Stimulated activated CD4-positive, alpha-beta T cell treated with anti-CD3 and anti-CD28 coated beads, Interleukin-12 subunit alpha, Interleukin-12 subunit beta, amount 100 ng/mL, for 24 hours (primary cell): Measurements from ENCODE around the gene RAB11FIP3.
A peak's percentile ranks its signal among the peaks of the same experiment; 100 is the strongest.

Experiments
- DNase-seq, 2 experiments: peaks; one replicate each; pipeline ENCODE4 v3.0.0-alpha.2; 2020; ENCODE audit warnings: low read depth in 2 of 2

The RAB11FIP3 gene

GRCh38 chr16:515939-516226 is 90.4 kb downstream of the RAB11FIP3 start:
- DNase-seq: no peak

- no peak for DNase-seq
These were observed 90.9 kb downstream of the RAB11FIP3 start for GRCh38 chr16:516301-516700.

GRCh38 chr16:518858-519257 is 93.4 kb downstream of the RAB11FIP3 start:
- no peak for DNase-seq

GRCh38 chr16:519425-519824 is 94.0 kb downstream of the RAB11FIP3 start:
- no peak for DNase-seq

- no peak for DNase-seq
These were observed 94.6 kb downstream of the RAB11FIP3 start for GRCh38 chr16:519841-520687.

GRCh38 chr16:520847-521246 is 95.4 kb downstream of the RAB11FIP3 start:
- DNase-seq: no peak

- no peak for DNase-seq
These were observed 96.1 kb downstream of the RAB11FIP3 start for GRCh38 chr16:521381-522210.

- DNase-seq: no peak
These were observed 97.1 kb downstream of the RAB11FIP3 start for GRCh38 chr16:522320-523096.

GRCh38 chr16:523097-523741 is 97.8 kb downstream of the RAB11FIP3 start:
- no peak for DNase-seq

- DNase-seq: no peak
These were observed 99.0 kb downstream of the RAB11FIP3 start for GRCh38 chr16:524274-525040.

- no peak for DNase-seq
These were observed 99.7 kb downstream of the RAB11FIP3 start for GRCh38 chr16:525123-525519.

GRCh38 chr16:525520-526180 is 100.2 kb downstream of the RAB11FIP3 start:
- peak; percentile 69 to 72 for DNase-seq

- DNase-seq: peak in 1 of 2 experiments; percentile 17
These were observed 100.9 kb downstream of the RAB11FIP3 start for GRCh38 chr16:526181-527014.

- DNase-seq: peak; percentile 76 to 80
These were observed 101.8 kb downstream of the RAB11FIP3 start, which contains the start of gene CAPN15 for GRCh38 chr16:527015-527903. TSS of gene CAPN15 (plus strand) at chr16:527712. CDS start at chr16:546839, 19,127 bp downstream.

GRCh38 chr16:528111-529011 is 102.9 kb downstream of the RAB11FIP3 start:
- DNase-seq: peak in 1 of 2 experiments; percentile 55

- no peak for DNase-seq
These were observed 103.6 kb downstream of the RAB11FIP3 start for GRCh38 chr16:529012-529575.
